NCI-H2081 treated with DMSO at 0.1 percent for 48 hours (cell line): ENCODE results near the gene PRAMEF11.
"Not testable (repeated sequence)": the region's sequence is repeated elsewhere in the genome, so short reads cannot be mapped to it uniquely, and the experiment has no call there.

Source experiments
- DNase-seq: peaks from one replicate; lab custom pipeline; 2025; lab: John Stamatoyannopoulos, UW

The PRAMEF11 gene

DNA sequence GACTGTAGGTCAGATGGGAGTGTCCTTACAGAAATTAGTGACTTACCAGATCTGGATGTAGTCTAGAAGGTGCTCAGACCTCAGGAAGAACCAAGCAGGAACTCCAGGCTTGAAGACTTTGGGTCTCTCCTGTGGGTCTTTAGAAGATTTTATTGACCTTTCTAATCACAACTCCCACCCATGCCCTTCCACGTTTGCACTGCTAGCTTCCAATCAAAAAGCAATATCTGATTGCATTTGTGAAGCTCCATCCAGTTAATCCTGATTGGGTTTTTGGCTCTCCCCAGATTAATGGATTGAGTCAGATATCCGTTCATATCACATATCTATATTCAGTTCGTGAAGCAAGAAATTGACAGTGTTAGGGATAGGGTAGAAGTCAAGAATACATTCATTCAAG, at the start of gene PRAMEF11:
Gene PRAMEF11 (minus strand): TSS at position 101 of the 400 bp plus-strand sequence. CDS start 2,621 bp downstream, outside the sequence.
- DNase-seq, result not testable (repeated sequence)

DNA sequence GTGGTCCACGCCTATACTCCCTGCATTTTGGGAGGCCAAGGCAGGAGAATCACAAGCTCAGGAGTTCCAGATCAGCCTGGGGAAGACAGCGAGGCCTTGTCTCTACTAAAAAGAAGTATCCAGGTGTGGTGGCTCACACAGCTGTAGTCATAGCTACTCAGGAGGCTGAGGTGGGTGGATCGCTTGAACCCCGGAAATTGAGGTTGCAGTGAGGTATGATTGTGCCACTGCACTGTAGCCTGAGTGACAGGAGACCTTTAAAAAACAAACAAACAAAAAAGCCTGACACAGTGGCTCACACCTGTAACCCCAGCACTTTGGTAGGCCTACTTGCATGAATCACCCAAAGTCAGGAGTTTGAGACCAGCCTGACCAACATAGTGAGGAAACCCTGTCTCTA, 47.2 kb upstream of the PRAMEF11 start:
- not testable (repeated sequence) for DNase-seq

DNA sequence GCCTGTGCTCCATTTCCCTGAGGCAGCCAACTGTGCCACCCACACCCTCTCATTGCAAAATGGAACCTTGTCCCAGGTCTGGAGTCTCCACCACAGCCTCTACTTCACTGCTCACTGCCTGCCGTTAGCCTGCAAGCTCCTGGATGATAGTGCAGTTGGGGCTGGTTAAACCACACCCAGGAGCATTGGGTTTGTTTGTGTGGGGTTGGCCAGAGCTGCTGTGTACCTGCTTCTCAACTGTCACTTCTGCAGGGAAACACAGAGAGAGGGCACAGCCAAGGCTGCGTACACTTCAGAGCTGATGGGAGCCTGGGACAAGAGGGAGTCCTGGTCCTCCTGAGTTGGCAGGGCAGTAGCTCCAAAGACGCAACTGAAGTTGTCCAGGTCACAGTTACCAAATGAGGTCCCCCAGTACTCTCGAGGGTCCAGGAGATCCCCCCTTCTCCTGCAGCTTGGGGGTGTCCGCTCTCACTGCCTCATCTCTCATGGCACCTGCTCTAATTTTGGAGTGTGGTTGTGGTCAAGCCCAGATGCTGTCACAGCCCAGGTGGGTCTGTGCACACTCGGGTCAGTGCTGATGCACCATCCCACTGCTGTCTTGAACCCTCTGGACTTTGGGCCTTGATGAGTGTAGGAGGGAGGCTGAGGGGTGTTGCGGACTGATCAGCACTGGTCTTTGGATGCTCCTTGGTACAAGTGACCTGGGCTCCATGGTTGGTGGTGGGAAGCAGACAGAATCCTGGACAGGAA, 32.1 kb upstream of the PRAMEF11 start:
- not testable (repeated sequence) for DNase-seq

DNA sequence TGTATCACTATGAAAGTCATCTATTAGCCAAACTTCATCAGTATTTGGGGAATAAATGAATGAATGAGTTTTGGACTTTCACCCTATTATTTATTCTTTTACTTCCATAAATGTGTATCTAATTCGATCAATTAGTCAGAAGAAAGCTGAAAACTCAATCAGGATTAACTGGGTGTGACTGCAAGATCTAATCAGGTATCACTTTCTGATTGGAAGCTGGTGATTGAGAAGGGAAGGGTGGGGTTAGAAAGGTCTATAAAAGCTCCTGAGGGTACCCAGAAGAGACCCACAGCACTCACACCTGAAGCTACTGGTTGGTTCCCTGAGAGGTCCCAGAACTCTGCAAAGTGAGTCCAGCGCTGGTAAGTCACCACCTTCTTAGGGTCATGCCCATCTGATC, 25.6 kb upstream of the PRAMEF11 start, which contains the start of gene PRAMEF2:
Gene PRAMEF2 (plus strand): TSS at position 301 of the 400 bp plus-strand sequence. CDS start 1,924 bp downstream, outside the sequence.
- not testable (repeated sequence) for DNase-seq

DNA sequence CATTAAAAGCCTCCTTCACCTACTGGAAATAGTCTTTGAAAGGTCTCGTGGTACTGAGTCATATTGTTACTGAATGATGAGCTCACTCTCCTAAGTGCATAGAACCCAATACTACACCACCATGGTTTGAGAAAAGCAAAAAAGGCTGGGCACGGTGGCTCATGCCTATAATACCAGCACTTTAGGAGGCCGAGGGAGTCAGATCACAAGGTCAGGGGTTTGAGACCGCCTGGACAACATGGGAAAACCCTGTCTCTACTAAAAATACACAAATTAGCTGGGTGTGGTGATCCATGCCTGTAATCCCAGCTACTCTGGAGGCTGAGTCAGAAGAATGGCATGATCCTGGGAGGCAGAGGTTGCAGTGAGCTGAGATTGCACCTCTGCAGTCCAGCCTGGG, 20.6 kb upstream of the PRAMEF11 start:
- no peak for DNase-seq

DNA sequence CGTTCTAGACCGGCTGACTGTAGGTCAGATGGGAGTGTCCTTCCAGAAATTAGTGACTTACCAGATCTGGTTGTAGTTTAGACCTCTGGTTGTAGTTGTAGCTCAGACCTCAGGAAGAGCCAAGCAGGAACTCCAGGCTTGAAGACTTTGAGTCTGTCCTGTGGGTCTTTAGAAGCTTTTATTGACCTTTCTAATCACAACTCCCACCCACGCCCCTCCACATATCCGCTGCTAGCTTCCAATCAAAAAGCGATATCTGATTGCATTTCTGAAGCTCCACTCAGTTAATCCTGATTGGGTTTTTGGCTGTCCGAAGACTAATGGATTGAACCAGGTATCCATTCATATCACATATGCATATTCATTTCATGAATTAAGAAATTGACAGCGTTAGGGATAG, 17.4 kb upstream of the PRAMEF11 start, which contains the start of gene HNRNPCL1:
Gene HNRNPCL1 (minus strand): TSS at position 101 of the 400 bp plus-strand sequence. CDS start 431 bp downstream, outside the sequence.
- not testable (repeated sequence) for DNase-seq

DNA sequence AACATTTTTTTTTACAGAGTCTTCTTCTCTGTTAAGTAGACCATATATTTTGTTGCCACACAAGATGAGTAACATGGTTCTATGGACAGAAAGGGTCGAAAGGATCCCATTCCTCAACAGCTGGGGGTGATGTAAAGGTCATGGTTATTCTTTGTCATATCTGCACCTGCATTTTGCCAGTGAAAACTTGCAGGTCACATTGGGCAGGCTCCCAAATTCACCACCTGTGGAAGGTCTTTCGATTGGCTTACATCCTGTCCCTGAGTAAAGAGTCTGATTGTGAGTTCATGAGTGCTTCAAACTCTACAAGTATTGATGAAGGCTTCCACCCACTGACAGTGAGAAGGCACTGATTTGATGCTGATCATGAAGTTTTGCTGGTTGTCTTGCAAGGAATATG, 2.0 kb upstream of the PRAMEF11 start:
- not testable (repeated sequence) for DNase-seq

DNA sequence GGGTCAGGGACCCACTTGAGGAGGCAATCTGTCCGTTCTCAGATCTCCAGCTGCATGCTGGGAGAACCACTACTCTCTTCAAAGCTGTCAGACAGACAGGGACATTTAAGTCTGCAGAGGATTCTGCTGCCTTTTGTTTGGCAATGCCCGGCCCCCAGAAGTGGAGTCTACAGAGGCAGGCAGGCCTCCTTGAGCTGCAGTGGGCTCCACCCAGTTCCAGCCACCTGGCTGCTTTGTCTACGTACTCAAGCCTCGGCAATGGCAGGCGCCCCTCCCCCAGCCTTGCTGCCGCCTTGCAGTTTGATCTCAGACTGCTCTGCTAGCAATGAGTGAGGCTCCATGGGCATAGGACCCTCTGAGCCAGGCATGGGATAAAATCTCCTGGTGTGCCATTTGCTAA, 12.1 kb downstream of the PRAMEF11 start:
- not testable (repeated sequence) for DNase-seq

DNA sequence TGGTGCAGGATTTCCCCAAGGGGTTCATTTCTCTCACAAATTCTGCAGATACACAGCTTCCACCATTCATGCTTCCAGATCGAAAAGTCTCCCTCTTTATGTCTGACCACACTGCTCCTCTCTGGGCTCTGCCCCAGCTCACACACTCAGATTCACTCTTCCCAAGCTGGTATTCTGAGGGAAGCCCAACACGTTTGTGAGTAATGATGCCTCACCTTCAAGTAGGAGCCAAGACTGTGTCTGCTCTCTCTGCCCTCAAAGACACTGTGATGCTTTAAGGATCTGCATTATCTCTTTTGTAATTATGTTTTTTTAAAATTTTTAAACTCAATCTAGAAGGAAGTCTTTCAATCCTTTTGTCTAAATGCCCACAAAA, 19.8 kb downstream of the PRAMEF11 start:
- no peak for DNase-seq

DNA sequence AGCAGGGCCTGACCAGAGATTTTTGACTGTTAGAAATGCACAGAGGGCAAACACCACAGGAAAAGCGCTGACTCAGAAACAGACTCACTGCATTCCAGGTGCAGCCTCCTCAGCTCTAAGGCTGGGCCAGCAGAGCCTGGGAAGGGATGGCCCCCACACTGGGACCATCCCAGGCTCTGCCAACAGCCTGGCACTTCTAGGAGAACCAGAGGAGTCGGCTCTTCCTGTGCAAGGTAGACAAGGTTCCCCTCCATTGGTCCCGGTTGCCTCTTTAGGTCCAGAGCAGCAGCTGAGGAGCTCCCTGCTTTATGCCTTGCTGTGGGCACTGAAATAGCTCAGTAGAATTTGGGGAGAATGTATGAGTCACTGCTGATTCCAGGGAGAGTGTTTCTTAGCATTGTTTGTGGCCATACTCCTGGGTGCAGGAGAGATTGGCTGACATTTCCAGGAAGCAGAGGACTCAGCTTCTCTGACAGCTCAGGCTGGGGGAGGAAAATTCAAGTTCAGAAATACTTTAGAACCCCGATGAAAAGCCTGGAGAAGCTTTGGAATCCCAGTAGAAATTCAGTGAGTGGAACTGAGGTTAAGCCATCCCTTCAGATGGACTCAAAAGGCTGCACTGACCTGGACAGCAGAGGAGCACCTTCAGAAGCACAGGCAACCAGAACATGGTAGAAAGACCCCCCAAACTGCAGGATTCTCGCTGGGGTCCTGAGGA, 20.4 kb downstream of the PRAMEF11 start:
- DNase-seq, result no peak

DNA sequence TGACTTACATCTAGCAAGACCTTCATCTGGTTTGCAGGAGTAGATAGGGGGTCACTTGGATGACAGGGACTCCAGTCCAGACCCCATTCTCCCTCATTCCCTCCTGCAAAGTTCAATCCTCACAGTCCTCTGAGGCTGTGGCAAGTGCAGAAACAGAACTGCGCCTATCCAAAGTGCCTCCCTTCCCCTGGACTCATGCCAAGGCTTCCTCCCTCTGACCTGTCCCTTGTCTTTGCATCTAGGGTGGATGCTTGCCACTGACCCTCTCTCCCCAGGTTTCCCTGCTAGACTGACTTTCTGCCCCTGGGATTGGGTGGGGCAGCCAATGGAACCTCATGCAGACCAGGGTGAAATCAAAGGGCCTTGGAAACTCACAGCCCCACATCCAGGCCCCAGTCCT, 21.3 kb downstream of the PRAMEF11 start:
- no peak for DNase-seq

DNA sequence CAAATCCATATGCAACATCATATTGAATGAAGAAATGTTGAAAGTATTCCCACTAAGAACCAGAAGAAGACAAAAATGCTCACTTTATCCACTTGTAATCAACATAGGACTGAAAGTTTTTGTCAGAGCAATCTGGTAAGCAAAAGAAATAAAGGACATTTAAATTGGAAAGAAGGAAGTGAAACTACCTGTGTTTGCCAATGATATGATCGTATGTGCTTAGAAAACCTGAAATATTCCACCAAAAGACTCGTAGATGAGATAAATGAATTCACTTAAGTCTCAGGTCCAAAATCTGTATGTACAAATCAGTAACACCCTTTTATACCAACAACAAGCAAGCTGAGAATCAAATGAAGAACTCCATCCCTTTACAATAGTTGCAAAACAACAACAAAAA, 31.5 kb downstream of the PRAMEF11 start:
- DNase-seq, result no peak

DNA sequence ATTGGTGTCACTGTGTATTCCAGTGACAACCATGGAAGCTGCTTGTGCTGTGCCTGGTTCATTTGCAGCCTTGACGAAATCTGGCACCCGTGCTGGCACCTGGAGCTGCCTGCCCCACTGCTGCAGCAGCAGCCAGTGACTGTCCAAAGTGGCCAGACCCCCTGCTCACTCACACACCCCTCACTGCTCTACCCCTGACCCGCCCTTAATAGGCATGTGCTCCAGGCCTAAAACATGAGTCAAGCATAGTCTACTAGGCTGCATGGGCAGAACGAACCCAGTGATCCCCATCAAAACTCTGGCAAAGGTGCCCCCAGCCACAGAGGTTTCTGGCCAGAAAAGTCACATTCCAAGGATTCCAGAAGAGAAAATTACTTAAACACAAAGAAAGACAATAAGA, 32.3 kb downstream of the PRAMEF11 start:
- DNase-seq, result no peak

DNA sequence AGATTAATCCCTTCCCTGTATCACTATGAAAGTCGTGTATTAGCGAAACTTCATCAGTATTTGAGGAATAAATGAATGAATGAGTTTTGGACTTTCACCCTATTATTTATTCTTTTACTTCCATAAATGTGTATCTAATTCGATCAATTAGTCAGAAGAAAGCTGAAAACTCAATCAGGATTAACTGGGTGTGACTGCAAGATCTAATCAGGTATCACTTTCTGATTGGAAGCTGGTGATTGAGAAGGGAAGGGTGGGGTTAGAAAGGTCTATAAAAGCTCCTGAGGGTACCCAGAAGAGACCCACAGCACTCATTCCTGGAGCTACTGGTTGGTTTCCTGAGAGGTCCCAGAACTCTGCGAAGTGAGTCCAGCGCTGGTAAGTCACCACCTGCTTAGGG, 40.1 kb downstream of the PRAMEF11 start, which contains the start of gene PRAMEF1:
Gene PRAMEF1 (plus strand): TSS at position 301 of the 400 bp plus-strand sequence. CDS start 1,831 bp downstream, outside the sequence.
- not testable (repeated sequence) for DNase-seq

DNA sequence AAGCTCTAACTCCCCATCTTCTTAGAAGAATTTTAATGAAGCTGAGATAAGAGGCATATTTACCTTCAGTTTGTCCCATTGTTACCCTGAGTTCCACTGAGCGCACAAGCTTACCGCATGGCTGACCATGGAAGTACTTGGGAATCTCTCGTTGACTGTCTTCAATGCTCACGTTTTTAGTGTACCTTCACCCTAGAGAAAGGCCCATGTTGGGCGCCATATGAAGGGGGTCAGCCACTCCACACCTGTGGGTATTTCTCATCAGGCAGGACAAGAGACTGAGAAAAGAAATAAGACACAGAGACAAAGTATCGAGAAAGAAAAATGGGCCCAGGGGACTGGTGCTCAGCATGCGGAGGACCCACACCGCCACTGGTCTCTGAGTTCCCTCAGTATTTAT, 46.5 kb downstream of the PRAMEF11 start:
- DNase-seq, result not testable (repeated sequence)

DNA sequence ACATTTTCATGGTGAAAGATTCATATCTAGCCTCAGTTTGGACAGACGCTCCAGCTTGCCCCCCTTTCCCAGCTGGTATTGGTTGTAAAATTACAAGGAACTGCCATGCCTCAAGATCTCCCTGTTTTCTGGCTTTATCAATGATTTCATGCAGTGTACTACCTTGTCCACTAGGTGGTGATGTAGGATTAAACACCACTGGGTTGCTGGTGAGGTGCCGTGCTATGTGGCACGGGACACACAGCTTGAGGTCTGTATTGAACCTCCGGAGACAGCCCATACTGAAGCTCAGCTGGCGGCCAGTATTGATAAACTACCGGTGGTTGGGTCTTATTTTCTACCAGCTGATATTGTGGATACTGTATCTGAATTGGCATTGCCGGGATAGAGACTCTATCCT, 47.4 kb downstream of the PRAMEF11 start:
- not testable (repeated sequence) for DNase-seq

DNA sequence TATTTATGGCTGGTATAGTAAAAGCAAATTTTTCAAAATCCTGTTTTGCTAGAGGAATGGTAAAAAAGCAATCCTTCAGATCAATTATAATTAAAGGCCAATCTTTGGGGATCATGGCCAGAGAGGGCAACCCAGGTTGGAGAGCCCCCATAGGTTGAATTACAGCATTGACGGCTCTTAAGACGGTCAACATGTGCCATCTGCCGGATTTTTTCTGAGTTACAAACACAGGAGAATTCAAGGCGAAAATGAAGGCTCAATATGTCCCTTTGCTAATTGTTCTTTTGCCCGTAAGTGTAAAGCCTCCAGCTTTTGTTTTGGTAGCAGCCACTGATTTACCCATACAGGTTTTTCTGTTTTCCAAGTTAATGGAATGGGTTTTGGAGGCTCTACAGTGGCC, 49.7 kb downstream of the PRAMEF11 start:
- not testable (repeated sequence) for DNase-seq

DNA sequence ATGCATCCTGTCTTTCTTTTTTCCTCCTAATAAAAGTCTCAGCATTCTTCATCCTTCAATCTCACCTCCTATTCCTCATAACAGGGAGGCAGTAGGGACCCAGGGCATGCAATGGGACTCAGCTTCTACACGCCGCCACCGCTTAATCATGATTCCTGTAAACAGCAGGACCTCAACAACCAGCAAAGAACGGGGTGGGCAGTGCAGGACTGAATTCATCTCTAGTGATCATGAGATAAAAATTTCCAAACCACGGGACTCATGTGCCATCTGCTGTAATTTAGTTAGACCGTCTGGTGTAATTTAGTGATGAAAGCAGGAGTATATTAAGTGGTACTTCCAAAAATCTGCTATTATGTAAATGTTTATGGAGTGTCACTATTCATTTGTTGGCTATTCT, 52.3 kb downstream of the PRAMEF11 start:
- DNase-seq, result no peak

DNA sequence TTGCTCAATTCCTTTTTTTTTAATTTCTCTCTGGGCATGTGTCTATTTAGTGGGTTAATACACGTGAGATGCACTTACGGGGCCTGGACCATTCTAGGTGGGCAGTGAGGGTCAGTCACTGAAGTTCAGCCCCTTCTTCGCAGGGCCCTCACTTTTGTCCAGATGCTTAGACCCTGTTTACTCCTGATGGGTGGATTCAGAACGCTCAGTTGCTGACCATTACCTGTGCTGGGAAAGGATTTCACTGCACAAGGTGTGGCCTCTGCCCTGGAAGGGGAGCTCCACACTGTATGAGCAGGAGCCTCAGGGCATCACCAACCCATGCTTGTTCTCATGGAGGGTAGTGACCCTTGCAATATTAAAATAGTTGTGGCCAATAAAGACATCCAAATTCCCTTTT, 53.1 kb downstream of the PRAMEF11 start:
- no peak for DNase-seq

DNA sequence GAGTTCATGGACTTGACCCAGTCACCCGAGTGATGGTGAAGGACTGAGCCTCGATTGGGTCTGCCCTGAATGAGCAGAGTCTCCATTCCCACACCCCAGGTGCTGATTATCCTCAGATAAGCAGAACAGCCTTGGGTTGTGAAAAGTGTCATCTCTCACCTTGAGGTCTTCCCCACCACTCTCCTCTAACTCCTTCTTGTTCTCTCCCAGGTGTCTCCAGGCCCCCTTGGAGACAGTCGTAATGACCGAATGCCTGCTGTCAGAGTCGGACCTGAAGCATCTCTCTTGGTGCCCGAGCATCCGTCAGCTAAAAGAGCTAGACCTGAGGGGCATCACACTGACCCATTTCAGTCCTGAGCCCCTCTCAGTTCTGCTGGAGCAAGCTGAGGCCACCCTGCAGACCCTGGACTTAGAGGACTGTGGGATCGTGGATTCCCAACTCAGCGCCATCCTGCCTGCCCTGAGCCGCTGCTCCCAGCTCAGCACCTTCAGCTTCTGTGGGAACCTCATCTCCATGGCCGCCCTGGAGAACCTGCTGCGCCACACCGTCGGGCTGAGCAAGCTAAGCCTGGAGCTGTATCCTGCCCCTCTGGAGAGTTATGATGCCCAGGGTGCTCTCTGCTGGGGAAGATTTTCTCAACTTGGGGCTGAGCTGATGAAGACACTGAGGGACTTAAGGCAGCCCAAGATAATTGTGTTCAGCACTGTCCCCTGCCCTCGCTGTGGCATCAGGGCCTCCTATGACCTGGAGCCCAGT, 54.2 kb downstream of the PRAMEF11 start:
- DNase-seq, result no peak

DNA sequence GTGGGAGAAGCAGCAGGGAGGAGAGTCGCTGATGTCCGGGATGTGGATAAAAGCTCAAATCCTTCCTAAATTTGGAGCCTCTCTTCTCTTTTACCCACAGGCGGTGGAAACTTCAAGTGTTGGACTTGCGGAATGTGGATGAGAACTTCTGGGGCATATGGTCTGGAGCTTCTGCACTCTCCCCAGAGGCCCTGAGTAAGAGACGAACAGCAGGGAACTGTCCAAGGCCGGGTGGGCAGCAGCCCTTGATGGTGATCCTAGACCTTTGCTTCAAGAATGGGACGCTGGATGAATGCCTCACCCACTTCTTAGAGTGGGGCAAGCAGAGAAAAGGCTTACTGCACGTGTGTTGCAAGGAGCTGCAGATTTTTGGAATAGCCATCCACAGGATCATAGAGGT, 55.8 kb downstream of the PRAMEF11 start:
- no peak for DNase-seq

DNA sequence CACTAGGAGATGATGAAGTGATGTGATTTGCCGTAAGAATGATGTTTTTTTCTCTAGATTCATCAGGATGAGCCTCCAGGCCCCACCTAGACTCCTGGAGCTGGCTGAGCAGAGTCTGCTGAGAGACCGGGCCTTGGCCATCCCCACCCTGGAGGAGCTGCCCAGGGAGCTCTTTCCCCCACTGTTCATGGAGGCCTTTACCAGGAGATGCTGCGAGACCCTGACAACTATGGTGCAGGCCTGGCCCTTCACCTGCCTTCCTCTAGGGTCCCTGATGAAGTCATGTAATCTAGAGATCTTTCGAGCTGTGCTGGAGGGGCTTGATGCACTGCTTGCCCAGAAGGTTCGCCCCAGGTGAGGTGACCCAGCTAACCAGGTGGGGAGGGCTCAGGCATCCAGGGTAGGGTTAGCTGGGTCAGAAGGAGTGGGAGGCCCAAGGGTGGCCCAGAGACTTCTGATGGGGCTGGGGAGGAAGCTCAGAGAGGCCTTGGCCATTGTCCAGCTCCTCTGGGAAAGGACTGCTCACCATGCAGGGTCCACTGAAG, 56.3 kb downstream of the PRAMEF11 start:
- DNase-seq, result no peak
